Omental fat pad (tissue), 4 donors: ENCODE data around the gene HOXD9. TPM values are rescaled to one million over a fixed set of nuclear protein-coding genes. Genes with fewer than 3 reads are reported as not detected.

ENCODE experiments used
- ATAC-seq: fragments of 150-250 bp; one replicate; pipeline ENCODE4 v1.9.1; 2016; ENCODE audit warnings: mild to moderate bottlenecking, moderate library complexity; ENCODE audit not compliant: low FRiP score
- DNase-seq: peaks from one replicate; pipeline ENCODE4 v3.0.0-alpha.2; 2019; ENCODE audit warnings: low spot score
- total RNA-seq, 4 donors: library from RNA; depleted of rRNA; stranded (reverse); fragments of >200 nt; gene quantifications; one replicate each; pipeline ENCODE4 v1.1.0, GENCODE V29; 2016
- TF ChIP-seq, protein P1 (sequence below), 3 donors: fragments of 450-650 bp; IDR thresholded peaks; one replicate each; pipeline ENCODE4 v1.5.1; 2016 to 2017; ENCODE audit warnings: antibody characterized with exemption in 3 of 3, mild to moderate bottlenecking in 3 of 3, moderate library complexity in 2 of 3

Gene HOXD9
- total RNA-seq, 4 donors from 2014 or later = 0.95 to 2.6 (median 1.7) TPM

DNA sequence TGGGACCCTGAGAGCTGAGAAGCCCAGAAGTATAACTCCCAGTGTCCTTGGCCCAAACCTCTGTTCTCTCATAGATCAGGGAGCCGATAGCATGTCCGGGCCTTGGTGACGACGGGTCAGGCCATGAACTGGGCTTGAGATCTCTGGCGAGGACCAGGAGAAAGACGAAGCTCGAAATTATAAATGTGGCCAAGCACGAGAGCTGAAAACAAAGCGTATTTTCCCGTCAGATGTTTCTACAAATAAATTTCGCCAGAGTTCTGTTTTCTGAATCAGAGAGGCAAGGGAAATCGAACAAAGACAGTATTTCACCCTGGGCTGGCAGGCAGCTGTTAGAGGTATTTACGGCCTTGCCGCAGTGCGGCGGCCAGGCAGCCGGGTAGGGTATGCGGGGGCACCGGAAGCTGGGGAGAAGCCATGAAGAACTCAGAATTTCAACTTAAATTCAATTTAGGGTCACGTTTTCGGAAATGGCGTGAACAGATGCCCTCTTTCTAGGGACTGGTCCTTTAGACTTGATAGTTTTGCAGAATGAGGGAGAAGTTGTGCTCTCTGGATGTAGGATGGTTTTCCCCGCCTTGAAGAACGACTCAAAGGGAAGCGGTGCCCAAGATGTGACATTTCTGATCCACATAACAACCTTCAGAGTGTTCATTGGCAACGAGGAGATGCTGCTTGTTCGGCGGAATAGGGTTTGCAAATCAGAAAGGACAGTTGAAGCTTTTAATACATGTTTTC, 16.6 kb downstream of the HOXD9 start:
- ATAC-seq = no peak
- no peak for DNase-seq
- TF ChIP-seq, protein P1, sequence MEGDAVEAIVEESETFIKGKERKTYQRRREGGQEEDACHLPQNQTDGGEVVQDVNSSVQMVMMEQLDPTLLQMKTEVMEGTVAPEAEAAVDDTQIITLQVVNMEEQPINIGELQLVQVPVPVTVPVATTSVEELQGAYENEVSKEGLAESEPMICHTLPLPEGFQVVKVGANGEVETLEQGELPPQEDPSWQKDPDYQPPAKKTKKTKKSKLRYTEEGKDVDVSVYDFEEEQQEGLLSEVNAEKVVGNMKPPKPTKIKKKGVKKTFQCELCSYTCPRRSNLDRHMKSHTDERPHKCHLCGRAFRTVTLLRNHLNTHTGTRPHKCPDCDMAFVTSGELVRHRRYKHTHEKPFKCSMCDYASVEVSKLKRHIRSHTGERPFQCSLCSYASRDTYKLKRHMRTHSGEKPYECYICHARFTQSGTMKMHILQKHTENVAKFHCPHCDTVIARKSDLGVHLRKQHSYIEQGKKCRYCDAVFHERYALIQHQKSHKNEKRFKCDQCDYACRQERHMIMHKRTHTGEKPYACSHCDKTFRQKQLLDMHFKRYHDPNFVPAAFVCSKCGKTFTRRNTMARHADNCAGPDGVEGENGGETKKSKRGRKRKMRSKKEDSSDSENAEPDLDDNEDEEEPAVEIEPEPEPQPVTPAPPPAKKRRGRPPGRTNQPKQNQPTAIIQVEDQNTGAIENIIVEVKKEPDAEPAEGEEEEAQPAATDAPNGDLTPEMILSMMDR (IDR thresholded peaks at IDR 0.05) = no peak

DNA sequence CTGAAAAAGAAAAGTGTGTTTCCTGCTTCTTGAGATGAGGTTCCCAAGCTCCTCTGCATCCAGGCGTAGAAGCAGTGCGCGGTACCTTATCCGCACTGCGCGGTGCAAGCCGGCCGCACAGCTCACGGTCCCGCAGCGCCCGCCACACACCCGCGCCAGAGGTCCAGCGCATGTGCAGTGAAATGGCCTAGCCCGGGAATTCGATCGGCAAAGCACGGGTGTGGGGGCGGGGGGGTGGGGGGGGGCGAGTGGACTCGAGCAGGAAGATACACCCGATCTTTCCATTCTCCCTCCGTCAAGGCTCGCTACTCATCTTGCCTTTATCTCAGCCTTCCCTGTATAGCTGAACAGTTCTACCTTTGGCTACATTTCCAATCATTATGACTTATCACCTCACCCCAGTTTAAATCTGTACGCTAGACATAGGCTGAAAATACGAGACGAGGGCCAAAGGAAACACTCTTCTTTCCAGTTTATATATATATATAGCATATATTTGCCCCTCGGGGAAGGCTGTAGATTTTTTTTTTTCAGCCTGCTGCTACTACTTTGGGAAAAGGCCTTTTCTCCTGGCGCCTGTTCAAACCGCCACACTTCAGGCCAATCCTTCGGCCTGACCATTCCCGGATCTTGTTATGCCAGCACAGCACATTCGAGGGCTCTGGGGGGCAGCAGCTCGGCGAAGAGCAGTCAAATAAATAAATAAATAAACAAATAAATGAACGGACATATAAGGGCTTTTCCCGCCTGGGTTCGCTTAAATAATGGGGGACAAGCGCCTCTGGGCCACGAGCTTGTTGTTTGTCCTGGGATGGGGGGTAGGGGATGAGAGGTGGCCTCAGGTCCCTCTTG, 17.4 kb downstream of the HOXD9 start:
- TF ChIP-seq, protein P1 (IDR thresholded peaks at IDR 0.05) = no peak
- no peak for ATAC-seq
- DNase-seq = no peak

DNA sequence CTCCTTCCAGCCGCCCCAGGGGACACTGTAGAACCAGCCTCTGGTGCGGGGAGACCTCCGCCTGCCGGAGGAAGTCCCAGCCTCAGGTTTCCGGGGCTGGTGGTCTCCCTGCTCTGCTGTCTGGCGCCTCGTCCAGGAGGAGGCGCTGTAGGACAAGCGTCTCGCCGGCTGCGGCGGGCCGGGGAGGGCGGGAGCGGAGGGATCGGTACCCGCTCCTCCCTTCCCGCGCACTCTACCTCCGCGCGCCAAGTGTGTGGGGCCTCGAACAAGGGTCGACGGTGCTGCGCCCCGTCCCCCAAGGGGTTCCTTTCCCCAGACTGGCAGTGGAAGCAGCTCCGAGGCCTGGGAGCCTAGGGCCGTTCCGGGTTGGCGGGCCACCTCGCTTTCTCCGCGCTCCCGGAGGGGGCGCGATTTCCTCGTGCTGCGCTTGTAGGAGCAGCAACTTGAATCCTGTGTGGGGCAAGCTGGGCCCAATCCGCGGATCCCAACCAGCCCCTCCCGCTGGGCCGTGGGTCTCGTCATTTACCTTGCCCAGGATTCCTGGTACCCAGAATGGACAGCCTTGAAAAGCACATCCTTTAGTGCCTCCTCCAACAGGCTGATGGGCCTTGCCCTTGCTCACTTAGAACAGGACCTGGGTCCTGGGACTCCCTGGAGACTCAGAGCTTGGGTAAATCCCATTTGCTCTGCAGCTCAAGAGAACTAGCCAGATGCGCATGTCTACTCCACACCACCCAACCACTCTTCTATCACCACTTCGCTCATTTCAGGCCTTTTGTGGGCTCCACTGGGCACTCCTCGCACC, 18.2 kb downstream of the HOXD9 start:
- ATAC-seq (peak; percentile 87), DNase-seq (no peak)
- TF ChIP-seq, protein P1 (IDR thresholded peaks at IDR 0.05) = peak in 2 of 3 donors; percentile 73 to 80

DNA sequence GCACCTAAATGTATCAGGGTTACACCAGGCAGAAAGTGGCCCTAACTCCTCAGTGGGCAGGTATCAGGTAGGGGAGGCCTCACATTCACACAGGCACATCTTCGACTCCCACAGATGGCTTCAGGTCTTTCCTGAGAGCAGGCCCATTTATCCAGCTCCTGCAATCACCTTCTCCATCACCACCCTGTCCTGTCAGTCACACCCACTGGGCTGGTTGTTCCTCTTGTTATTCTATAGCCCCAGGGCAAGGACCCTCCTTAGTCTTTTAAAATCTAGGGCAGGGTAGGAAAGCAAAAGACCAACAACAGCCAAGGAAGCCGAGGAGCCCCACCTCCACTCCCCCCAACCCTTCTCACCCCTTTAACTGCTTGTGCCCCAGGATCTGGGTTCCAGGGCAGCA, 19.8 kb downstream of the HOXD9 start:
- TF ChIP-seq, protein P1 (IDR thresholded peaks at IDR 0.05) = no peak
- DNase-seq = no peak
- no peak for ATAC-seq

DNA sequence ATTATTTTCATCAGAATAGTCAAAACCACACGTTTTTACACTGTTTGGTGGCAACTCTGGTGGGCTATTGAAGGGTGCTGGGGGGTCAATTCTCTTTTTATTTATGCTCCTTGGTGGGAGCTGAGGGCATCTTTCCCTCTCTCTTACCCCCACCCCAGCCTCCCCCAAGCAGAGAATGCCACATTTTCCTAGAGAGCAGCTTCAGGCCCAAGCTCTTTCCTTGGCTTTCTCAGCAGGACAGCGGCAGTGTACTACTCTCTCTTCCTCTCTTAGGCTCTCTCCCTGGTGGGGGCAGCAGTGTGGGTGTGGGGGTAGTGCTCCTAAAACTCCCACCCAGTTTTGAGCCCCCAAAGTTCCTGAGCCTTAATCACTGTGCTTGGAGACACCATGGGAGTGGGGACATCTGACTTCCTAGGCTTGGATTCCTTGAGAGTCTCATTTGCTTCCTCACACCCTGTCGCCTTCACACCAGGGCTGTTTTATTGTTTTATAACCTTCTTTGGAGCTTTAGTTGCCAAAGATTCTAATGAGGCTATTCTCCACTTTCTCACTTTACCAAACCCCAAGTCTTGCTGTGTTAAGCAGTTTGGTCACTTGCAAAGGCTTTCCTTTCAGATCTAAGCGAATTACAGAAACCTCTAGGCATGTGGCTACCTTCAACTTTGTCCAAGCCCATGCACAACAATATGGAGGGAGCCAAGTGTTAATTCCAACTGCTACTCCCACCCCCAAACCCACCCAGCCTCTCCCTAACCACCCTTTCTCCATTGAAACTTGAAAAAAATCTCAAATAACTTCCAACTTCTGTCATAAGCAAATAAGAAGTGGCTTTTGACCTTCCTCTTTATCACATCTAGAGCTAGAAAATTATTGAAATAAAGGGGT, 22.8 kb downstream of the HOXD9 start:
- TF ChIP-seq, protein P1 (IDR thresholded peaks at IDR 0.05) = no peak
- ATAC-seq (no peak), DNase-seq (no peak)

DNA sequence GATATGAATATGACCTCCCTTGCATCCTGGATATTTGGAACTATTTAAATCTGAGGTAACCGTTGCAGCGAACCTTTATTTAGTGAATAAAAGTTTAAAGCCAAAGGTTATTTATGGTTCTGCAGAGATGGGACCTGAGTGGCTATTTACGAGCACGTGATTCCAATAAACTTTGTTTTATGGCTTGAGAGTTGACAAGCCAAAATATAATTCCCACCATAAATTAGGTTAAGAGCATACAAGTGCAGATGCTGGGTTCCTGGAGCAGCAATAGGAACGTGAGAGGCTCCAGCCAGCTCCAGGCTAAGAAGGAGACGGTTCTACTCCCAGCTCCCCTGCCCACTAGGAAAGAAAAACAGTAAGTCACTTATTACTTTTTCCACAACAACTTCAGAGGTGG, 23.6 kb downstream of the HOXD9 start:
- TF ChIP-seq, protein P1 (IDR thresholded peaks at IDR 0.05) = no peak
- DNase-seq (no peak), ATAC-seq (no peak)
